H9 (cell line): Measurements from ENCODE around the gene SYT2. TPM values are rescaled to one million over a fixed set of nuclear protein-coding genes. Genes with fewer than 3 reads are reported as not detected.

Experiments
- DNase-seq: peaks from one replicate; pipeline ENCODE4 v3.0.0-alpha.2; 2017
- H2AFZ ChIP-seq: one replicate; pipeline ENCODE4 v1.6.1; 2013; ENCODE audit warnings: mild to moderate bottlenecking, low read length, control low read depth, moderate library complexity
- H2AK5ac ChIP-seq: 2 replicates; pipeline ENCODE4 v1.6.1; 2013; ENCODE audit warnings: low read length, control low read depth, mixed read lengths; ENCODE audit not compliant: insufficient read length
- H2BK120ac ChIP-seq: one replicate; pipeline ENCODE4 v1.6.1; 2013; ENCODE audit warnings: low read depth, mild to moderate bottlenecking, low read length, control low read depth, inconsistent platforms; ENCODE audit not compliant: poor library complexity, severe bottlenecking
- H2BK12ac ChIP-seq: 2 replicates; pipeline ENCODE4 v1.6.1; 2013; ENCODE audit warnings: low read length, control low read depth, mixed read lengths, low read depth; ENCODE audit not compliant: insufficient read length
- H2BK15ac ChIP-seq: 2 replicates; pipeline ENCODE4 v1.6.1; 2013; ENCODE audit warnings: low read depth, low read length, control low read depth
- H2BK20ac ChIP-seq: one replicate; pipeline ENCODE4 v1.6.1; 2013; ENCODE audit warnings: low read depth, mild to moderate bottlenecking, low read length, control low read depth, inconsistent platforms; ENCODE audit not compliant: poor library complexity, severe bottlenecking
- H2BK5ac ChIP-seq: 2 replicates; pipeline ENCODE4 v1.6.1; 2013; ENCODE audit warnings: low read length, control low read depth, mixed read lengths; ENCODE audit not compliant: insufficient read length
- H3K14ac ChIP-seq: 2 replicates; pipeline ENCODE4 v1.6.1; 2013; ENCODE audit warnings: low read length, control low read depth; ENCODE audit not compliant: insufficient read depth
- H3K18ac ChIP-seq: 2 replicates; pipeline ENCODE4 v1.6.1; 2013; ENCODE audit warnings: low read depth, mild to moderate bottlenecking, mixed read lengths, low read length, control low read depth; ENCODE audit not compliant: insufficient read length
- H3K23ac ChIP-seq: 2 replicates; pipeline ENCODE4 v1.6.1; 2013; ENCODE audit warnings: low read length, control low read depth, mixed read lengths, low read depth; ENCODE audit not compliant: insufficient read length
- H3K23me2 ChIP-seq: 2 replicates; pipeline ENCODE4 v1.6.1; 2013; ENCODE audit warnings: low read depth, mild to moderate bottlenecking, mixed read lengths, low read length, control low read depth; ENCODE audit not compliant: insufficient read length, poor library complexity, severe bottlenecking
- H3K27ac ChIP-seq: 2 replicates; pipeline ENCODE4 v1.5.1; 2013; ENCODE audit warnings: low read length, control low read depth, mixed read lengths, low read depth; ENCODE audit not compliant: insufficient read length
- H3K27me3 ChIP-seq: 2 replicates; pipeline ENCODE4 v1.6.1; 2013; ENCODE audit warnings: low read length, control low read depth, inconsistent platforms; ENCODE audit not compliant: insufficient read depth
- H3K4ac ChIP-seq: 2 replicates; pipeline ENCODE4 v1.6.1; 2013; ENCODE audit warnings: low read depth, mild to moderate bottlenecking, control low read depth, inconsistent platforms, low read length, moderate library complexity
- H3K4me1 ChIP-seq: 2 replicates; pipeline ENCODE4 v1.6.1; 2013; ENCODE audit warnings: low read length, control low read depth, inconsistent platforms; ENCODE audit not compliant: insufficient read depth
- H3K4me2 ChIP-seq: 2 replicates; pipeline ENCODE4 v1.6.1; 2013; ENCODE audit warnings: low read length, control low read depth, mixed read lengths; ENCODE audit not compliant: insufficient read length, insufficient read depth
- H3K56ac ChIP-seq: 2 replicates; pipeline ENCODE4 v1.6.1; 2013; ENCODE audit warnings: low read depth, mild to moderate bottlenecking, mixed read lengths, low read length, control low read depth; ENCODE audit not compliant: insufficient read length
- H3K79me1 ChIP-seq: 2 replicates; pipeline ENCODE4 v1.6.1; 2013; ENCODE audit warnings: low read depth, mild to moderate bottlenecking, moderate library complexity, low read length, control low read depth, inconsistent platforms; ENCODE audit not compliant: insufficient read depth, poor library complexity, severe bottlenecking
- H3K79me2 ChIP-seq: 2 replicates; pipeline ENCODE4 v1.6.1; 2013; ENCODE audit warnings: low read length, control low read depth, inconsistent platforms; ENCODE audit not compliant: insufficient read depth
- H3K9ac ChIP-seq: 2 replicates; pipeline ENCODE4 v1.6.1; 2013; ENCODE audit warnings: low read length, control low read depth, mixed read lengths; ENCODE audit not compliant: insufficient read length; ENCODE audit errors: extremely low read depth
- H3K9me3 ChIP-seq: one replicate; pipeline ENCODE4 v1.6.1; 2013; ENCODE audit warnings: low read depth, low read length, inconsistent platforms; ENCODE audit not compliant: control insufficient read depth
- H3T11ph ChIP-seq: one replicate; pipeline ENCODE4 v1.6.1; 2013; ENCODE audit warnings: mild to moderate bottlenecking, low read length, control low read depth, inconsistent platforms
- H4K20me1 ChIP-seq: one replicate; pipeline ENCODE4 v1.6.1; 2013; ENCODE audit not compliant: control insufficient read depth, insufficient read length, insufficient read depth
- H4K5ac ChIP-seq: 2 replicates; pipeline ENCODE4 v1.6.1; 2013; ENCODE audit warnings: low read depth, mild to moderate bottlenecking, mixed read lengths, low read length, control low read depth; ENCODE audit not compliant: insufficient read length
- H4K8ac ChIP-seq: replicated peaks from 2 replicates; pipeline ENCODE4 v1.6.1; 2013; ENCODE audit warnings: low read length, control low read depth, mixed read lengths, low read depth; ENCODE audit not compliant: insufficient read length
- H4K91ac ChIP-seq: 2 replicates; pipeline ENCODE4 v1.6.1; 2013; ENCODE audit warnings: low read depth, mild to moderate bottlenecking, moderate library complexity, mixed read lengths, low read length, control low read depth; ENCODE audit not compliant: insufficient read length
- H3K27ac Mint-ChIP-seq, 3 experiments: 2 replicates in 2 of 3; 3 replicates in 1 of 3; pipeline ENCODE4 v1.8.0; 2020 to 2021; ENCODE audit warnings: mixed read lengths in 3 of 3, mild to moderate bottlenecking in 1 of 3, moderate library complexity in 1 of 3
- H3K27me3 Mint-ChIP-seq: 2 replicates; pipeline ENCODE4 v1.8.0; 2021; ENCODE audit warnings: low read depth, mild to moderate bottlenecking, moderate library complexity, mixed read lengths
- H3K36me3 Mint-ChIP-seq, 3 experiments: 2 replicates in 2 of 3; 3 replicates in 1 of 3; pipeline ENCODE4 v1.8.0; 2020 to 2021; ENCODE audit warnings: low read depth in 3 of 3, mixed read lengths in 3 of 3; ENCODE audit not compliant: insufficient read depth in 1 of 3
- H3K4me1 Mint-ChIP-seq, 2 experiments: 2 replicates each; pipeline ENCODE4 v1.8.0; 2020; ENCODE audit warnings: mixed read lengths in 2 of 2
- H3K4me3 Mint-ChIP-seq, 2 experiments: 2 replicates in 1 of 2; 3 replicates in 1 of 2; pipeline ENCODE4 v1.8.0; 2020 to 2021; ENCODE audit warnings: mild to moderate bottlenecking in 2 of 2, mixed read lengths in 2 of 2, moderate library complexity in 1 of 2
- H3K9me3 Mint-ChIP-seq, 2 experiments: 2 replicates in 1 of 2; 3 replicates in 1 of 2; pipeline ENCODE4 v1.8.0; 2020; ENCODE audit warnings: mild to moderate bottlenecking in 2 of 2, mixed read lengths in 2 of 2, moderate library complexity in 1 of 2
- CTCF ChIP-seq: fragments of 200-600 bp; sonication (generic); conservative IDR thresholded peaks from 3 replicates; pipeline ENCODE4 v1.8.0; 2021; ENCODE audit warnings: antibody characterized with exemption, mild to moderate bottlenecking
- WGBS: extraction: QIAGEN DNeasy Blood & Tissue Kit; methylation state at CpG from one replicate; pipeline ENCODE4 v1.1.7; 2013; ENCODE audit warnings: missing lambda C conversion rate, low lambda C conversion rate, mixed read lengths; ENCODE audit not compliant: insufficient read length; ENCODE audit errors: extremely low coverage; 5-methylcytosine and 5-hydroxymethylcytosine counted together
- total RNA-seq: library from RNA; stranded (reverse); gene quantifications from 2 replicates; pipeline ENCODE4 v1.2.1, GENCODE V29; 2021

SYT2 gene
- total RNA-seq, 1 experiment from 2014 or later = 3.3 TPM

GRCh38 chr1:202623075-202623474 lies 87.2 kb downstream of the SYT2 start:
- Histone ChIP-seq H2BK12ac (no peak overlapping the region), H2BK120ac (no peak overlapping the region), H3K18ac (no peak overlapping the region), H4K20me1 (no peaks in the 10 kb centered on the region), H3K79me2 (no peaks in the 10 kb centered on the region), H3K4ac (no peak overlapping the region), H2BK15ac (no peak overlapping the region), H2BK20ac (no peak overlapping the region), H3K23me2 (no peaks in the 10 kb centered on the region), H2AFZ (no peak overlapping the region), H3K23ac (no peak overlapping the region), H3K9ac (no peak overlapping the region), H3K56ac (no peak overlapping the region), H2BK5ac (no peak overlapping the region), H3K27ac (no peak overlapping the region), H4K5ac (no peak overlapping the region), H4K91ac (no peak overlapping the region), H3T11ph (no peak overlapping the region), H3K79me1 (no peaks in the 10 kb centered on the region), H3K4me2 (no peak overlapping the region), H2AK5ac (no peak overlapping the region), H3K9me3 (no peaks in the 10 kb centered on the region), H3K27me3 (no peaks in the 10 kb centered on the region), H4K8ac (no peak overlapping the region), H3K4me1 (peaks cover 4% of the 10 kb centered on the region; the same call in 1 of the 2 replicates), H3K14ac (no peak overlapping the region)
- Mint-ChIP-seq H3K36me3 (no peaks in the 10 kb centered on the region), H3K9me3 (no peaks in the 10 kb centered on the region), H3K27ac (no peak overlapping the region), H3K4me3 (no peak overlapping the region), H3K4me1 (peaks cover 31 to 32% of the 10 kb centered on the region in 2 experiments), H3K27me3 (no peaks in the 10 kb centered on the region; the same call in 1 of the 2 replicates)
- TF ChIP-seq CTCF = no peak
- no peak for DNase-seq
- WGBS = no CpG with 5 or more reads among the region's 7 CpGs
